ENCODE results near the gene RASL12.
A peak's percentile ranks its signal among the peaks of the same experiment; 100 is the strongest.
"Not testable (repeated sequence)": the region's sequence is repeated elsewhere in the genome, so short reads cannot be mapped to it uniquely, and the experiment has no call there.

RASL12 gene, protein sequence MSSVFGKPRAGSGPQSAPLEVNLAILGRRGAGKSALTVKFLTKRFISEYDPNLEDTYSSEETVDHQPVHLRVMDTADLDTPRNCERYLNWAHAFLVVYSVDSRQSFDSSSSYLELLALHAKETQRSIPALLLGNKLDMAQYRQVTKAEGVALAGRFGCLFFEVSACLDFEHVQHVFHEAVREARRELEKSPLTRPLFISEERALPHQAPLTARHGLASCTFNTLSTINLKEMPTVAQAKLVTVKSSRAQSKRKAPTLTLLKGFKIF

DNA sequence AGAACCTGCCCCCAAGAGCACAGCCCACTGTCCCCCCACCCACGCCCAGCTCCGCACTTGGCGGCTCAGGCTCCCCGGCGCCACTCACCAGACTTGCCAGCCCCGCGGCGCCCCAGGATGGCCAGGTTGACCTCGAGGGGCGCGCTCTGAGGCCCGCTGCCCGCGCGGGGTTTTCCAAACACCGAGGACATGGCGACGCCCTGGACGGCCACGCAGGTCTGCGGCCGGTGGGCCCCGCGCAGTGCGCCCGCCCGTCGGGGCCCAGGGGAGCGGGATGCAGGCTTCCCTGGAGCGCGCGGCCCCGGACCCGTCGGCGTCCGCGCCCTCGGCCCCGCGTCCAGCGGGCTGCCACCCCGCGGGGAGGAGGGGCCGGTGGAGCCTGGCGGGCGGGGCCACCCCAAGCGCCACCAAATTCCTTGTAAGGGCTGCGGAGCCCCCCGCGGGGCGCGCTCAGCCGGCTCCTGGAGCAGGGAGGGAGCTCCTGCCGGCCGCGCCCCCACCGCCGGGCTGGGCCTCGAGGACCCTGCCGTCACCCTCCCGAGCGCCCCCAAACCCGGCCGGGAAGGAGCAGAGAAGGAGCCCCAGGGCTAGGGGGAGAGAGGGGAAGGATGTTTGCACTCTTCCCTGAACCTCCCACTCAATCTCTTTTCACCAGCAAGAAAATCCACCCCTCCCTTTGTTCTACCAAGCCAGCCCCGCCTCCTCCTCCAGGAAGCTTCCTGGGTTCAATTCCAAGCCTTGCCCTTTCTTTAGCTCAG is at the start of gene RASL12:
Gene RASL12, minus strand, starts transcription at position 347 of the 758 bp plus-strand sequence. Its CDS starts 156 bp downstream, at position 191.
- no peak for DNase-seq (ENCODE audit: low read depth)

DNA sequence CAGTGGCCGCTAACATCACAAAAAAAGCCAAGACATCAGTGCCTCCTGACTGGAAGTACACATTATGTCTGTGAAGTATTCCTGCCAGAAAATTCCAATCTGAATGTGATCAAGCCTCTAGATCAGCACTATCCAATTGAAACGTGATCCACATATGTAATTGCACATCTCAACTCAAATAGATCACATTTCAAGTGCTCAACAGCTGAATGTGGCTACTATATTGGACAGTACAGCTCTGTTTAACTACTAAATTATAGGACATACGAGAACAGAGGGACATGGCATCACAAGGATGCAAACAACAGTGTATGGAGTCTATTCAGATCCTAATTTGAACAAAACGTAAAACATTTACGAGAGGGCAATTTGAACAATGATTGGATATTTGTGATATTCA is 47.8 kb upstream of the RASL12 start:
- no peak for DNase-seq (ENCODE audit: low read depth)

DNA sequence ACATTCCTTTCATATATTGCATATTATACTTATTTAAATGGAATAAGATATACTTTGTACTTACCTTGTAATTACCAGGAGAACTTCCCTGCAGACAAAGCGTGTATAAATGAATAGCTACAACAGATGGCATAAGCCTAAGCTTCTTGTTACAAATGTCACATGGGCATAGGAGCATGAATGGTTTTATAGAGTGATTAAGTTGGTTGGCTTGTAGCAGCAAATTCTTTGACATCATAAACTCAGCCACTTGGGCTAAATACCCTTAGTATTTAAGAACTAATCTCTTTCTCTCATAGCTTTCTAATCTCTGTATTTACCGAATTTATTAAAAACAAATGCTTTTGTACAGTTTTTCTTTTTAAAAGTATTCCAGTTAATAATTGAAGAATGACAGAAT is 47.3 kb upstream of the RASL12 start, which contains the start of gene UBAP1L:
Gene UBAP1L, minus strand, starts transcription at position 115 of the 400 bp plus-strand sequence. CDS start 8,985 bp downstream, outside the sequence.
- no peak for DNase-seq (ENCODE audit: low read depth)

DNA sequence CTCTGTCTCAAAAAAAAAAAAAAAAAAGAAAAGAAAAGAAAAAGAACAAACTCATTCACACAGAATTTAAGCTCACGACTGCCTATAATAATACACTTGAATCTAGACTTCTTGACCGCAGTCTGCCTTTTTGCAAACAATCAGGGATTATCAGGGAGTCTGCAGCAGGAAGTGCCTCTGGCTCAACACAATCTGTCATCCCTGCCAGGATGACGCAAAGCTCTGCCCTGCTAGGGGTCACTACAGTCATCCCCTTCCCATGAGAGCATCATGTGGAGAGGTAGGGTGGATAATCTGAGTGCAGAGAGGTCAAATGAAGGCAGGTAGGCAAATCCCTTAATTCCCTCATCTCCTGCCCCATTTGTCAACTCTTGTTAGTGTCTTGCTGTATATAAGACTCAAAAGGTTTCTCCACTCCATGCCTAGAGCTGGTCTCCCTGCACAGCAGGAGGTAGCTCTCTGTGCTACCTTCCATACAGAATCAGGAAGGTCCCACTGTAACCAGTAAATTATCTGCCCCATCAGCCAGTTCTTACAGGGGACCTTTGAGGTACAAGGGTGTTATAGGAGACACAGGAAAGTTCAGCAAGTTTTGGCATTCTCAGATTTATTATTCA is 43.0 kb upstream of the RASL12 start:
- DNase-seq (ENCODE audit: low read depth): no peak

DNA sequence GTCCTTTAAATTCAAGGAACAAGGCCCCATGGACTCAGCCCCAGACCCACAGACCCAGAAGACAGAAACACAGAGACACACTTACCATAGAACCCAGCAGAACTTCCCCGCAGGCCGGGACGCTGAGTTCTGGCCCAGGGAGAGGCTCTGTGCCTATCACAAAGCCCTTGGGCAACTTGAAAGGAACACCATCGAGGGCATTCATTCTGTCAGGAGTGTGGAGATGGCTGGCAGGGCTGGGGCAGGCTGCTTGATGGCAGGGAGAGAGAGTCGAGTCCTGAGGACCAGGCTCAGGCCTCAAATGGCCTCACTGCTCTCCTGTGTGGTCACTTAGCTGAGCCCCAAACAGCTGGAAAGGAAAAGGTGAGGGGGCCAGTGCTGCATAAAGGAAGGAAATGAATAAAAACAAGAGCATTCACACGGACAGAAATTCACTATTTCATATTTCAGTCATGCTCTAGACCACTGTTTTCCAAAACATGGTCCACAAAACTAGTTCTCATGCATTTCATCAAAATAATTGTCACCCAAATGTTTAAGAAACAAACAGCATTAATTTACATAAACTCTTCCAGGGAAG is 38.3 kb upstream of the RASL12 start:
- no peak for DNase-seq (ENCODE audit: low read depth)

DNA sequence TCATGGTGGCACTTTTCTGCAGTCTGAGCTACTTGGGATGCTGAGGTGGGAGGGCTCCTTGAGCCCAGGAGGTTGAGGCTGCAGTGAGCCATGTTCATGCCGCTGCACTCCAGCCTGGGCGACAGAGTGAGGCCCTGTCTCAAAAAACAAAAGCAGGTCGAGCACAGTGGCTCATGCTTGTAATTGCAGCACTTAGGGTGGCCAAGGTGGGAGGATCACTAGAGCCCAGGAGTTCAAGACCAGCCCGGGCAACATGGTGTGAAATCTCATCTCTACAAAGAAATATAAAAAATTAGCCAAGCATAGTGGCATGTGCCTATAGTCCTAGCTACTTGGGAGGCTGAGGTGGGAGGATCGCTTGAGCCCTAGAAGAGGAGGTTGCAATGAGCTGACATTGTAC is 37.2 kb upstream of the RASL12 start:
- DNase-seq (ENCODE audit: low read depth): no peak

DNA sequence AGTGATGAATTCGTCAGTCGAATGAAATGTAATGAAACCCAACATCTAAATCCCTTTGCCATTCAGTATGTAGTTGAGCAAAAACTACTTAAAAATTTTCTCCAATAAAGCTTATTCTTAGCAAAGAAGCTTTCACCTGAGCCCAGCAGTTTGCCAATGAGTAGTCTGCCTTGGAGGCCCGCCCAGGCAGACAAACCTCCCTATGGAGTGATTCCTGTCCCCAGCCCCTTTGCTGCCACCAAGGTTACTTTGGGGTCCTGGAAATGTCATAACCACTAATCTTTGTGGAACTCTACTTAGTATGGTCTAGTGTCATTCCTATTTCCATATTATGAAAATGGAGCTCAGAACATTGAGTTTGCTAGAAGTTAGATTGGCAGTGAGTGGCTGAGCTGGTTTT is 35.1 kb upstream of the RASL12 start:
- DNase-seq (ENCODE audit: low read depth): no peak

DNA sequence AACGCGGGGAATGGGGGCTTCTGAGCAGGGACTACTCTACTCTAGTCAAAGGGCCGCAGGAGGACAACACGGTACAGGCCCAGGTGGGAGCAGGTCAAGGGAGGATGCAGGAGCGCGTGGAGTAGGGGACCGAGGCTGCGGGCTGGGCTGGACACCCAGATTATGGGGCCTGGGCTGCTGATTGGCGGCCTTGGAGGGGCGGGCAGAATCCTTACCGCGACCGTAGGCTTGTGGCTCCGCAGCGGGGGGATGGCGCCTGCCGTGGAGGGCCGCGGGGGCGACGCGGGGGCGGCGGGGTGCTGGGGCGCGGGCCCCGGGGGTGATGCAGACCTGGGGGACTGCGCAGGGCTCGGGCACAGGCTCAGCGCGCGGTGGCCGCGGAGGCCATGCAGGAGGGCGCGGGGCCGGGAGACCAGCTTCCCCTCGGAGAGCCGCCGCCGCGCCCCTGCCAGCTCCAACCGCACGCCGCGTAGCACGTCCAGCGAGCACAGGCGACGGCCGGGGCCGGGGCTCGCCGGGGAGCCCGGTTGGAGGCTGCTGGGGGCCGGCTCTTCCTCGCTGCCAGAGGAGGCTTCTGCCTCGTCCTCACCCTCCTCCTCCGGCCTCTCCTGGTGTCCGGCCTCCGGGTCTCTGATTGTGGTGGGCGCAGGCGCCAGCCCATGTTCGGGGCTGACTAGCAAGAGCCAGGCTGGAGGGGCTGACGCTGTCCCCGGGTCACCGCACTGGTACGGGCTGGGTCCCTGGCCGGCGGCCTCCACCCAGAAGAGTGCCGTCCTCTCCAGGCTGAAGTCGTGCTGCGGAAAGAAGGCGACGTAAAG is 34.3 kb upstream of the RASL12 start:
- no peak for DNase-seq (ENCODE audit: low read depth)

DNA sequence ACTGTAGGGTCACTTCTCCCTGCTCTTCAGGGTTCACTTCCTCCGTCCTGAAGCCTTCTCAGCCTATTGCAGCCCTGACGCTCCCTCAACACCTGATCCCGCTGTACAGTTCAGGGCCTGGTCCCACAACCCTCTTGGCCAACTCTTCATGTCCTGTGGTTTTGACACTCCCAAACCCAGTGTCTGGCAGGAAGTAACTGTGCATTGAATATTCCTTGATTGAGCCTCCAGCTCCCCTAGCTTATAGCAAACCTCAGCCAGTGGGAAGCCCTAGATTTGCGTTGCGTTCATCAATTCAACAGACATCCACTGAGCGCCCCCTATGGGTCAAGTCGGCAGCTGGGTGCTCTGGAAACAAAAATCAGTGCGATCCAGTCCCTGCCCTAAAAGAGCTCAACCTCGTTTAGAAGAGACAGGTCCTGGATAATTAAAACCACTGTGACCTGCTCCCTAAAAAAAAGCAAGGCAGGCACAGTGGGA is 33.7 kb upstream of the RASL12 start:
- DNase-seq (ENCODE audit: low read depth): peak; percentile 31

DNA sequence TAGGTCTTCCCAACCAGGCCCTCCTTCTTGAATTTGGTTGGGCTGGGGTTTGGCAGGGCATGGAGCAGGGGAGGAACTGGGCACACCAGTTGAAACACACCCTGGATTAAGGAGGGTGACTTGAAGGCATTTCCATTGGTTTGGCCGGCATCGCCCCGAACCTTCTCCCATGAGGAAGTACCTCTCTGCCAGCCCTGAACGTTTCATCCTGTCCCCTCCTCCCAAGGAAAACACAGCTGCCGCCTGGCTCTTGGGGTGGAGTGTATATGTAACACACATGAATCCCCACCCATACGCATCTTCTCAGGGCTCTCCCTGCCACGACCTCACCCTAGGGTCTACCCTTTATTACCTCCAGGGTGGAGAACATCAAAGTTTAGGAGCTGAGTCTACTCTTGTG is 32.7 kb upstream of the RASL12 start:
- DNase-seq (ENCODE audit: low read depth): no peak

DNA sequence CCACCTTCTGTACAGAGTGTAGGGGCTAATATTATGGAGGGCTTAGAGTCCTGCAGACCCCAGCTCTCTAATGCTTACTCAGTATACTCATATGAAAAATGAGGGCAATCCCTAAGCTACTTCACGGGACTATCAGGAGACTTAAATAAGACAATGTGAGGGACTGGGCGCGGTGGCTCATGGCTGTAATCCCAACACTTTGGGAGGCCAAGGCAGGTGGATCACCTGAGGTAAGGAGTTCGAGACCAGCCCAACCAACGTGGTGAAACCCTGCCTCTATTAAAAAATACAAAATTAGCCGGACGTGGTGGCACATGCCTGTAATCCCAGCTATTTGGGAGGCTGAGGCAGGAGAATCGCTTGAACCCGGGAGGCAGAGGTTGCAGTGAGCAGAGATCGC is 32.0 kb upstream of the RASL12 start:
- not testable (repeated sequence) for DNase-seq (ENCODE audit: low read depth)

DNA sequence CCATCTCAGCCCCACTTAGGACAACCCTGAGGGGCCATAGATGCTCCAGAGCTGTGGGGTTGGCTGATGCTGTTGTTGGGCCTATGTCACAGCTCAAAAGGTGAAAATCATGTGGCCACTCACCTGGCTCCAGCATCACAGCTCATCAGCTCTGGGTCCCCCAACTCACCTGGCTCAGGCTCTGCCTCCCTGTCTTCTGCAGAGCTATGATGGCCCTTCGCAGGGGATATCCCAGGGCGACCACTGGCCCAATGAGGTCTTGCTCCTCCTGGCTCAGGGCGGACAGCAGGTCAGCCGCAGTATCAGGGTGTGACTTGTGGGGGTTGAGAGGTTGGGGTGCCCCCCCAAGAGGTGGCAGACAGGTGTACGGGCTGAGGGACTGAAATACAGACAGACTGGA is 31.5 kb upstream of the RASL12 start:
- no peak for DNase-seq (ENCODE audit: low read depth)

DNA sequence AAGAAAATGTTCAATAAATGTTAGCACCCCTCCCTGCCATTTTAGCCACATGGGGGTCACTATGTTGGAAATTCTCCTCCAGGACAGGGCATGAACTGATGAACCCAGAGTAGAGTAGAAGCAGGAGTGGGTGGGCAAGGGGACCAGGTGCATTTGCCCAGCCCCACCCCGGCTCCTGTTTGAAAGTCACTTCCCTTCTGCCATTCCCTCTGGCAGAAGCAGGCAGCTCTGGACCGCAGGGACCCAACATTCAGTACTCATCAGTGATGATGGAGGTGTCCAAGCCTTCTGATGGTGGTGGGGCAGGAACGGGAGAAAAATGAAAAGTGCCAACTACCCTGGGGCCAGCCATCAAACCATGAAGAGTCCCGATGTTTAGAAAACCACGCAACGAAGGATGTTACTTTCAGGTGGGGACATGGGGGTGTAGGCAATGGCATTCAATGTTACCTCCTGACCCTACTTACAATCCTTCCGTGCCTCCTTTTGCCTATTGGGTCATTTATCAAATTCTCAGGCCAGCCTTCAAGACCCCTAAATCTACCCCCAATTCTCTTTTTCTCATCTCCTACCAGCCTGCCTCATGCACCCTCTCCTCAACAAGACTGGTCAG is 30.0 kb upstream of the RASL12 start:
- DNase-seq (ENCODE audit: low read depth): no peak

DNA sequence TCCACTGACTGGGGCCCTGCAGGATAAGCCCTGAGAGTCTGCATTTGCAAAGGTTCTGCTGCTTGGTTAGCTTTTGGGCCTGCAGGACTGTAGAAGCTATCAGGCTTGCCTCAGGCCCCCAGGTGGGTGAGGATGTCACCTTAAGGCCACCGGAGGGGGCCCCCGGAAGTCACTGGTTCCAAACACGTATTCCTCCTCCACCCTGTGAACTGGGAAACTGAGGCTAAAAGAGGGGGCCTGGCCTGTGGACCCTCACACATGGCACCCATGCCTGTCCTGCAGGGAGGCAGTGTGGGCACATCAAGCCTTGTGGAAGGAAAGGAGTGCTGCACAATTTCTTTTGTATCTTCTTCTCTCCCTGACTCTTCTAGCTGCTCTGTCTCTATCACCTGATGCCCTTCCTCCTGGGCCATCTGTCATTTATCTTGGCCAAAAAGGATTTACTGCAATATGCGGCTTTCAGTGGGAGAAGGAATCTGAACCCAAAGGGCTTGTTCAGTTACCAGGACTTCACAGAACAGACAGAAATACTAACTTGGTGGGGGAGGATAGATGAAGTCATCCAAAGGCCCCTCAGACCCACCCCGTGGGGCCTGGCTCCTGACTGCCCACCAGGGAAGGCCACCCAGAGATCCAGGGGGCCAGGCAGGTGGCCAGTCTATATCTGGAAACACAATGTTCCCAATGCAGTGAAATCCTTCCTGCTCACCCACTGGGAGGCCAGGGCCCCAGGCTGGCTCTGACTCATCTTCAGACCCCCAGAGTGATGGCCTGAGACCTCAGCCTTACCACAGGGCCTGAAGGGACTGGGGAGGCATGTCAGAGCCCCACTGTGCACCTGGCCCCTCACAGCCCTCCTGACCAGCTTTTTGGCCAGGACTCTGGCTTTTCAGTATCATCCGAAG is 28.9 kb upstream of the RASL12 start:
- no peak for DNase-seq (ENCODE audit: low read depth)

DNA sequence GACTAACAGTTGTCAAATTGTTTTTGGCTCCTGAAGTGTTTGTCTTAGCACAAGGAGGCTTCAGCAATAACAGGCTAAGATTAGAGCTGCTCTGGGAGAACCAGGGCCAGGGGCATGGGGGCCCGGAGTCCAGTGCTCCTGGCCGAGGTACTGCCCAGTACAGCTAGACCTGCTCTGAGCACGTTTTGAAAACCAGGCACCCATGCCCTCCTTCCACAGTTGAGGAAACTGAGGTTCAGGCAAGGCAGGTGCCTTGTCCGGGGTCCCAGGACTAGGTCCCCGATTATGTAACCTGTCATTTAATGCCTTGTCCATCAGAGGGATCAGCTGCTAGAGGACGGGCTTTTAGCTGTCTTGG is 27.9 kb upstream of the RASL12 start:
- DNase-seq (ENCODE audit: low read depth): no peak

DNA sequence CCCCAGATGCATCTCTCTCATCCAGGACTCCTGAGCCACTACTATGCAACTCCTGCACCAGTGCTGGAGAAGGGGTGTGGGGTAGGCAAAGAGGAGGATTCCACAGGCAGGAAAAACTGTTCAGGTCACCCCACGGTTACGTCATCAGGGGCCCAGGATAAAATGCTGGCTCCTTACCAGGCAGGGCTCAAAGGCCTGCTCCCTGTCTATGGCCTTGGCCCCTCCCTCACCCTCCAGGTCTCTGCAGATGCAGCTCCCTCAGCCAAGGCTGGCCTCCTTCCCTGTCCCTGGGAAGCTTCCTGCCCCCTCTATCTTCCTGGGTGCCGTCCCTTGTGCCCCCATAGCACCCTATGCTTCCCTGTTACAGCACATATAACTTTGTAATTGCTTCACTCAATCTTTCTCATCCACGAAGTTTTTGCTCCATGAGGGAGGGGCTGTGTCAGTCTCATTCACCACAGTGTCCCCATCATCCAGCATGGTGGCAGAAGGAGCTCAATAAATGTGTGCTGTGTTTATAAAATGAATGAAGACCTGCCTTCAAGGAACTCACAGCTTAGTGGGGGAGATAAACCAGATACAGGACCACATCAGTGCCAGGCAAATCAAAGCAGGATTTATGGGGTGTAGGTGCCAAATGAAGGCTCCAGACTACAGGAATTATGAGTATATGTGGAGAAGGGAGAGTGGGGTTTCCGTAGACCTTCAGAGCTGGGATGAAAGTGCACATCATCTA is 27.4 kb upstream of the RASL12 start:
- DNase-seq (ENCODE audit: low read depth): no peak

DNA sequence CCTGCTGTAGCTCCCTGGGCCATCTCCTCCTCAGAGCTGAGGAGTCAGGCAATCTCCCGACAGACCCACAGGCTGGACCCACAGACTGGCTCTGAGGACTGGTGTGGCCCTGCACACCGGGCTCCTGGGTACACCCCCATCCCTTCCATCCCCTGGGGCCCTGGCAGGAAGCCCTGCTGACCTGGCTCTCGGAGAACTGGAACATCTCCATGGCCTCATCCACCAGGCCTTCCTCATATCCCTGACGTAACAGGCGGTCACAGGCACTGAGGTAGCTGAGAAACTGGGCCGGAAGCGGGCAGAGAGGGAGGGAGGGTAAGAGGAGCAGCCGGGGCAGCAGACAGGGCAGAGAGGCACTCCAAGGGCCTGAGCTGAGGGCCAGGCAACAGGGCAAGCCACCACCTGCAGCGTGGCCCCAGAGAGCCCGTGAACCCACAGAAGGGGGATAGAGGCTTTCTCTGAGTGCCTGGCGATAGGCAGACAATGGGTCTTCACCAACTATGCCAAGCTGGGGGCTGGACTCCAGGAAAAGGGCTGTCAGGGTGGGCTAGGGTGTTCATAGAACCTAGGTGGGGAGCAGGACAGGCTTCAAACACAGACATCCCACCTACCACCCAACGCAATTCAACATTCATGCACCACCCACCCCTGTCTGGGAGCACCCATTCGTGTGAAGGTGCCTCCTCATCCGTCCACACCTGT is 26.7 kb upstream of the RASL12 start:
- DNase-seq (ENCODE audit: low read depth): no peak

DNA sequence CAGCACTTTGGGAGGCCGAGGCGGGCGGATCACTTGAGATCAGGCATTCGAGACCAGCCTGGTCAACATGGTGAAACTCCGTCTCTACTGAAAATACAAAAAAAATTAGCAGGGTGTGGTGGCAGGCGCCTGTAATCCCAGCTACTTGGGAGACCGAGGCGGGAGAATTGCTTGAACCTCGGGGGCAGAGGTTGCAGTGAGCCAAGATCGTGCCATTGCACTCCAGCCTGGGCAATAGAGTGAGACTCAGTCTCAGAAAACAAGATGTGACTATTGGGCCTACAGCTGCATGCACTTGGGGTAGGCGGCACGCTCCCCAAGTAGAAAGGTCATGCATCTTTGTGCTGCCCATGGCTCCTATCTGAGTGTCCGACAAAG is 26.0 kb upstream of the RASL12 start:
- not testable (repeated sequence) for DNase-seq (ENCODE audit: low read depth)

Data from activated T-cell treated with anti-CD3 and anti-CD28 coated beads for 1 hour (primary cell).